Measurements from ENCODE around the gene MED27.

DNA sequence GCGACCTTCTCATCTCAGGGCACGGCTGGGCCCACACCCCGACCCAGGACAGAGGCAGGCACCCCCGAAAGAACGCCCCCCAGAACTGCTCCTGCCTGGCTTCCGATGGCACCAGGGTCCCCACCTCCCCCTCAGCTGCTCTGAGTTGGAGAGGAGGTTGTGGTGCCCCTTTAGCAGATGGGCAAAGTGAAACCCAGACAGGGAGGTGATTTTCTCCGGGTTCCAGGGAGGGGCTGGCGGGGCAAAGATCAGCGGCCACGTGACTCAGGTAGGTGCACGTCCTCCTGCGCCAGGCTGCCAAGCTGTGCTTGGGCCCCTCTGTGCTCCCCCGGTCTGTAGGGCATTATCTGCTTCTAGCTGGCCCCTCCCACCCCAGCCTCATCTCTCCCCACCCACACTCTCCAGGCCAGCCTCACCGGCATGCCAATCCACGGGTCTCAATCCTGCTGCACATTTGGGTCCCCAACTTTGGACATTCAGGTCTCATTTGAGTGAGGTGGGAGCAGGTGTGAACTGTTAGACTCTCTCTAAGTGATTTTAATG is 254.6 kb downstream of the MED27 start:
- TF ChIP-seq JUN (IDR thresholded peaks at IDR 0.05; ENCODE audit: low read depth, low read length) (no peak), ASH2L (IDR thresholded peaks at IDR 0.05; ENCODE audit: low read length) (no peak), KDM4A (IDR thresholded peaks at IDR 0.05; ENCODE audit: low read depth, low read length, severe bottlenecking) (no peak)
- TF ChIP-seq, protein P1, sequence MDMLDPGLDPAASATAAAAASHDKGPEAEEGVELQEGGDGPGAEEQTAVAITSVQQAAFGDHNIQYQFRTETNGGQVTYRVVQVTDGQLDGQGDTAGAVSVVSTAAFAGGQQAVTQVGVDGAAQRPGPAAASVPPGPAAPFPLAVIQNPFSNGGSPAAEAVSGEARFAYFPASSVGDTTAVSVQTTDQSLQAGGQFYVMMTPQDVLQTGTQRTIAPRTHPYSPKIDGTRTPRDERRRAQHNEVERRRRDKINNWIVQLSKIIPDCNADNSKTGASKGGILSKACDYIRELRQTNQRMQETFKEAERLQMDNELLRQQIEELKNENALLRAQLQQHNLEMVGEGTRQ (IDR thresholded peaks at IDR 0.05; ENCODE audit: low read length) = no peak
- TF ChIP-seq, protein P2, sequence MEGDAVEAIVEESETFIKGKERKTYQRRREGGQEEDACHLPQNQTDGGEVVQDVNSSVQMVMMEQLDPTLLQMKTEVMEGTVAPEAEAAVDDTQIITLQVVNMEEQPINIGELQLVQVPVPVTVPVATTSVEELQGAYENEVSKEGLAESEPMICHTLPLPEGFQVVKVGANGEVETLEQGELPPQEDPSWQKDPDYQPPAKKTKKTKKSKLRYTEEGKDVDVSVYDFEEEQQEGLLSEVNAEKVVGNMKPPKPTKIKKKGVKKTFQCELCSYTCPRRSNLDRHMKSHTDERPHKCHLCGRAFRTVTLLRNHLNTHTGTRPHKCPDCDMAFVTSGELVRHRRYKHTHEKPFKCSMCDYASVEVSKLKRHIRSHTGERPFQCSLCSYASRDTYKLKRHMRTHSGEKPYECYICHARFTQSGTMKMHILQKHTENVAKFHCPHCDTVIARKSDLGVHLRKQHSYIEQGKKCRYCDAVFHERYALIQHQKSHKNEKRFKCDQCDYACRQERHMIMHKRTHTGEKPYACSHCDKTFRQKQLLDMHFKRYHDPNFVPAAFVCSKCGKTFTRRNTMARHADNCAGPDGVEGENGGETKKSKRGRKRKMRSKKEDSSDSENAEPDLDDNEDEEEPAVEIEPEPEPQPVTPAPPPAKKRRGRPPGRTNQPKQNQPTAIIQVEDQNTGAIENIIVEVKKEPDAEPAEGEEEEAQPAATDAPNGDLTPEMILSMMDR (IDR thresholded peaks at IDR 0.05; ENCODE audit: control extremely low read depth in 1 of 3, insufficient read depth in 1 of 3, low read depth in 1 of 3, low read length in 3 of 3) = no peak
